ENCODE results near the gene C11orf42. TPM values are rescaled to one million over a fixed set of nuclear protein-coding genes. Genes with fewer than 3 reads are reported as not detected.

Gene C11orf42
- total RNA-seq, 1 donor from 2014 or later: not detected

DNA sequence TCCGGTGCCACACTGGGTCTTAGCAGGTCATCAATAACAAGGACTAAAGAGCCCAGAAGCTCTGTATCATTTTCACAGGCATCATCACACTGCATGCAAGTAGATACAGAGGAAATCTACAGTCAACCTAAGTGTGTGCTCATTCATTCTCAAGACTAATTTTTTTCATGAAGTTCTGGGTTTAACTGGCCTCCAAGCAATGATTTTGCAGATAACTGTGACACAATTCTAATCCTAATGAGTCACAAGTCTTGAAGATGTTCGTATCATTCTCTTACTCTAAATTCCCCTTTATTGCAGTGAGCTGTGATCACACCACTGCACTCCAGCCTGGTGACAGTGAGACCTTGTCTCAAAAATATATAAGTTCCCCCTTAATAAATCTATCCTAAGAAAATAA, 3.9 kb upstream of the C11orf42 start:
- TF ChIP-seq CTCF (IDR thresholded peaks at IDR 0.05; ENCODE audit: insufficient read depth, low read length, poor library complexity, severe bottlenecking): no peak
- Histone ChIP-seq H3K36me3 (ENCODE audit: control insufficient read depth, insufficient read depth, low read length) (peaks cover 1% of the 10 kb centered on the region), H3K27me3 (ENCODE audit: control insufficient read depth, insufficient read depth, low read length) (no peaks in the 10 kb centered on the region), H3K4me3 (ENCODE audit: low read depth, low read length) (no peak overlapping the region)
- no peak for DNase-seq (ENCODE audit: low read depth)

DNA sequence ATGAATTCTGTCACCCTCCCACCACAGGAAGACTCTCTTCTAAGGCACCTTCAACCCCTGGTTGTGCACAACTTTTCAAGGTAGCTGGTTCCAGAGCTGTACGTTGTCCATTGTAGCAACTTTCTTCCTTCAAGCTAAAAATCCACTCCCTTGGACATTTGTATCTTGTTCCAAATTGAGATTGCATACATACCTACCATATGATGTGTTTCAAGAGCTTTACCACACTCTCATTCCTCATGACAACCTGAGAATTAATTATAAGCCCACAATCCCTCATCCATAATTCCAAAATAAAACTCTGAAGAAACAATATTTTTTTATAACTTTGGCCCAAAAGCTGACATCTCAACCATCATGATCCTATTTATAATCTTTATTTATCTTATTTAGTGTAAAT, 3.3 kb upstream of the C11orf42 start:
- no peak for TF ChIP-seq CTCF (IDR thresholded peaks at IDR 0.05; ENCODE audit: insufficient read depth, low read length, poor library complexity, severe bottlenecking)
- DNase-seq (ENCODE audit: low read depth): no peak
- peaks cover 1% of the 10 kb centered on the region for H3K36me3 ChIP-seq (ENCODE audit: control insufficient read depth, insufficient read depth, low read length)
- no peaks in the 10 kb centered on the region for H3K27me3 ChIP-seq (ENCODE audit: control insufficient read depth, insufficient read depth, low read length)
- no peak overlapping the region for H3K4me3 ChIP-seq (ENCODE audit: low read depth, low read length)

DNA sequence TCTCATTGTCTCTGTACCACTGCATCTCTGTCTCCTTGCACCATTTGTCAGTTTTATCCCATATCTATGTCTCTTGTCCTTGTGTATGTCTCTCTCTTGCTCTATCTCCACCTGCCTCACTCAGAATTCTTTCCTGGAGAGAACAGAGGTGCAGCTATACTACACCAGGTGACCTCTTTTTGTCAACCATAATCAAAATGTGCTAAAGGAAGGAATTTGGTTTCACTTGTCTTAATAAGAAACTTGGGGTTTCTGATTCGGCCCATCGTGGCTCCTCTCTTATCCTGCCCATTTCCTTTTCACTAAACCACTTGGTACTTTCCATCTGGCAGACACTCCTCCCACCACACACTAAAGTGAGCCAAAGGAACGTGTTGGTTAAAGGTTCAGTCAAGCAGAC, 2.0 kb upstream of the C11orf42 start:
- no peak for DNase-seq (ENCODE audit: low read depth)
- Histone ChIP-seq H3K27me3 (ENCODE audit: control insufficient read depth, insufficient read depth, low read length) (no peaks in the 10 kb centered on the region), H3K4me3 (ENCODE audit: low read depth, low read length) (no peak overlapping the region), H3K36me3 (ENCODE audit: control insufficient read depth, insufficient read depth, low read length) (peaks cover 1% of the 10 kb centered on the region)
- TF ChIP-seq CTCF (IDR thresholded peaks at IDR 0.05; ENCODE audit: insufficient read depth, low read length, poor library complexity, severe bottlenecking): no peak

- H3K27me3 ChIP-seq (ENCODE audit: control insufficient read depth, insufficient read depth, low read length): no peaks in the 10 kb centered on the region
- DNase-seq (ENCODE audit: low read depth): no peak
- H3K36me3 ChIP-seq (ENCODE audit: control insufficient read depth, insufficient read depth, low read length): peaks cover 1% of the 10 kb centered on the region
- H3K4me3 ChIP-seq (ENCODE audit: low read depth, low read length): no peak overlapping the region
- no peak for TF ChIP-seq CTCF (IDR thresholded peaks at IDR 0.05; ENCODE audit: insufficient read depth, low read length, poor library complexity, severe bottlenecking)
Measured at GRCh38 chr11:6204706-6205105, 651 bp upstream of the C11orf42 start.

- Histone ChIP-seq H3K27me3 (ENCODE audit: control insufficient read depth, insufficient read depth, low read length) (no peaks in the 10 kb centered on the region), H3K36me3 (ENCODE audit: control insufficient read depth, insufficient read depth, low read length) (peaks cover 1% of the 10 kb centered on the region), H3K4me3 (ENCODE audit: low read depth, low read length) (no peak overlapping the region)
- no peak for DNase-seq (ENCODE audit: low read depth)
- no peak for TF ChIP-seq CTCF (IDR thresholded peaks at IDR 0.05; ENCODE audit: insufficient read depth, low read length, poor library complexity, severe bottlenecking)
Measured at GRCh38 chr11:6206456-6207180, 1.3 kb downstream of the C11orf42 start.

- Histone ChIP-seq H3K27me3 (ENCODE audit: control insufficient read depth, insufficient read depth, low read length) (no peaks in the 10 kb centered on the region), H3K36me3 (ENCODE audit: control insufficient read depth, insufficient read depth, low read length) (no peaks in the 10 kb centered on the region), H3K4me3 (ENCODE audit: low read depth, low read length) (no peak overlapping the region)
- no peak for DNase-seq (ENCODE audit: low read depth)
- TF ChIP-seq CTCF (IDR thresholded peaks at IDR 0.05; ENCODE audit: insufficient read depth, low read length, poor library complexity, severe bottlenecking): no peak
Measured at GRCh38 chr11:6209801-6210200, 4.4 kb downstream of the C11orf42 start.

All from kidney epithelial cell (primary cell).